Parathyroid adenoma (tissue), 2 donors: ENCODE results near the gene METTL21C.

Experiments used
- H2AFZ ChIP-seq: fragments of 300-600 bp; sonication (generic); one replicate; pipeline ENCODE4 v1.7.0; 2017; ENCODE audit warnings: antibody characterized with exemption, mild to moderate bottlenecking
- H3K27ac ChIP-seq: fragments of 300-600 bp; sonication (generic); one replicate; pipeline ENCODE4 v1.7.0; 2017
- H3K27me3 ChIP-seq: fragments of 300-600 bp; sonication (generic); one replicate; pipeline ENCODE4 v1.7.0; 2017; ENCODE audit warnings: low read length; ENCODE audit not compliant: control insufficient read depth, insufficient read depth
- H3K36me3 ChIP-seq: fragments of 300-600 bp; sonication (generic); one replicate; pipeline ENCODE4 v1.7.0; 2017; ENCODE audit warnings: low read length; ENCODE audit not compliant: control insufficient read depth, insufficient read depth
- H3K4me1 ChIP-seq: fragments of 300-600 bp; sonication (generic); one replicate; pipeline ENCODE4 v1.7.0; 2017; ENCODE audit warnings: control low read depth
- H3K4me2 ChIP-seq: fragments of 300-600 bp; sonication (generic); one replicate; pipeline ENCODE4 v1.7.0; 2017; ENCODE audit warnings: low read length
- H3K4me3 ChIP-seq: fragments of 300-600 bp; sonication (generic); one replicate; pipeline ENCODE4 v1.7.0; 2017; ENCODE audit warnings: low read depth, low read length
- H3K79me2 ChIP-seq: fragments of 300-600 bp; sonication (generic); one replicate; pipeline ENCODE4 v1.7.0; 2017; ENCODE audit warnings: control low read depth
- H3K9ac ChIP-seq: fragments of 300-600 bp; sonication (generic); one replicate; pipeline ENCODE4 v1.7.0; 2017; ENCODE audit warnings: mild to moderate bottlenecking
- H3K9me3 ChIP-seq: fragments of 300-600 bp; sonication (generic); one replicate; pipeline ENCODE4 v1.7.0; 2017; ENCODE audit warnings: low read length; ENCODE audit not compliant: control insufficient read depth
- CTCF ChIP-seq: fragments of 300-600 bp; sonication (generic); IDR thresholded peaks from one replicate; pipeline ENCODE4 v1.7.0; 2017; ENCODE audit warnings: antibody characterized with exemption, mild to moderate bottlenecking
- donor health status: primary hyperparathyroidism.

Gene METTL21C

DNA sequence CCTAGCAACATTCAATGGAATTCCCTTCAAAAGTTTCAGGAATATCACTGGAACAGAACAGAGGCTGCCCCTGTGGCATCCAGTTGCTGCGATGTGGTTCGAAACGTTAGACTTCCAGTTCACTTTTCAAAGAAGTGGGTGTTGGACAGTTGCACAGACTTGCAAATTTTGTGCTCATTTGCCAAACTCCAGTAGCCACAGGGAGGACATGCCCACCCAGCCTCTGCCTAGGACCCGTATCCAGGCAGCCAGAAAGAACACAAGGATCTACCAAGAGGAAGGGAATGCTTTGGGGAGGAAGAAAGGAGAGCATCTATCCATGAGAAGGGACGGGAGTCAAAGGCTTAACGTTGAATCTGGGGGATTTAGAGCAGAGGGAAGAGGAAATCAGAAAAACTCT is at the start of gene METTL21C:
Gene METTL21C (minus strand): TSS at position 108 of the 400 bp plus-strand sequence. CDS start 546 bp downstream, outside the sequence.
- no peaks in the 10 kb centered on the region for H3K36me3 ChIP-seq
- no peak for TF ChIP-seq CTCF
- peaks cover 3% of the 10 kb centered on the region for H3K9me3 ChIP-seq
- H3K4me2 ChIP-seq = no peak within 1 kb of the TSS
- no peaks in the 10 kb centered on the region for H3K27me3 ChIP-seq
- H3K79me2 ChIP-seq = no peaks in the 10 kb centered on the region
- no peak within 1 kb of the TSS for H3K9ac ChIP-seq
- H3K4me1 ChIP-seq = no peaks in the 10 kb centered on the region
- no peak within 1 kb of the TSS for H3K4me3 ChIP-seq
- no peak within 1 kb of the TSS for H2AFZ ChIP-seq
- H3K27ac ChIP-seq = no peak within 1 kb of the TSS

- no peak overlapping the region for H2AFZ ChIP-seq
- no peak overlapping the region for H3K27ac ChIP-seq
- no peaks in the 10 kb centered on the region for H3K36me3 ChIP-seq
- H3K9ac ChIP-seq = no peak overlapping the region
- H3K9me3 ChIP-seq = no peaks in the 10 kb centered on the region
- no peaks in the 10 kb centered on the region for H3K27me3 ChIP-seq
- H3K4me3 ChIP-seq = no peak overlapping the region
- H3K4me1 ChIP-seq = no peaks in the 10 kb centered on the region
- TF ChIP-seq CTCF = no peak
- no peak overlapping the region for H3K4me2 ChIP-seq
- no peaks in the 10 kb centered on the region for H3K79me2 ChIP-seq
Observed at GRCh38 chr13:102742506-102742905, 47.7 kb upstream of the METTL21C start.

DNA sequence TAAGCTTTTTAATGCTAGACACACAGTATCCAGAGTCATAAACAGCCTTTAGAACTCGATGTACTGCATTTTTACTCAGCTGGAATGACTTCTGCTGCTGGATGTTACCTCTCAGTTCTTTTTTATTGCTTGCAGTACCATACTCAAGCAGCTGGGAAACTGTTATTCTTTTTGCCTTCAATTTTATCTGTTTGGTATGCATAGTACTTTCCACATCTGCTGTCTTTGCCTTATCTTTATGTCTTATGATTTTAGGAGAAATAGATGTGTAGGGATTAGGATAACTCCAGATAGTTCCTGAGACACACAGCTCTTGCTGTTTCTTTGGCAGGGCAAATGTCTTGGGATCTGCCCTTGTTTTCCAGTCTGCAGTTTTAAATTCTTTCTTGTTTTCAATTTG is 47.3 kb upstream of the METTL21C start:
- H3K4me3 ChIP-seq = no peak overlapping the region
- H3K4me2 ChIP-seq = no peak overlapping the region
- H3K9ac ChIP-seq = no peak overlapping the region
- no peak for TF ChIP-seq CTCF
- no peaks in the 10 kb centered on the region for H3K36me3 ChIP-seq
- H3K4me1 ChIP-seq = no peaks in the 10 kb centered on the region
- no peaks in the 10 kb centered on the region for H3K79me2 ChIP-seq
- no peaks in the 10 kb centered on the region for H3K27me3 ChIP-seq
- H3K9me3 ChIP-seq = no peaks in the 10 kb centered on the region
- no peak overlapping the region for H2AFZ ChIP-seq
- H3K27ac ChIP-seq = no peak overlapping the region

DNA sequence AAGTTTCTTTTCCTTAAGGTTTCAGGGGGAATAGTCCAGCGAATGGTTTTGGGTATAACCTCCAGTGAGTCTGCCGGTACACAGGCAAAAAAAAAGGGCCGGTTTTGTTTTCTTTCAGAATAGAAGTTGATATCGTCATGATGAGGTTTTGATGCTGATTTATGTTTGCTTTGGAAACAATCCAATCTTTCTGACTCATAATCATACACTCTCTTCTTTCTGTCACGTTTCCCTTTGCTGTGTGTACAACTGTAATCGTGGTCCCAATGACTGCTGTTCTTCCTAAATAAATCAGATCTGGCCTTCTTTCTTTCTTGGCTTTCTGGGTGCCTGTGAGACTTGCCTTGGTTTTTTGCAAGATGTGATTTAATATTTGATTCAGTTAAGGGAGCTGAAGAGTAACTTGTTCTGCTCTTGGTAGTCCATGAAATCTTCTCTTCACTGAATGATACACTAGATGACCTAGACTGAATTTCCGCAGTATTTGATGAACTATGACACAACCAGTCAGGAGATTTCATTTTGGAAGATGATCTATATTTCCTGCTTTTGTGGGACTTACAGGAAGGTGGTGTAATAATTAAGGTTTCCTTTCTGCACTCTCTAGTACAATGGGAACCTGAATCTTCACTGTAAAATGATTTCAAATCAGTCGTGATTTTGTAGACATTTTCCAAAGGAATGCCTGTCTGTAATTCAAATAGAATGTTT is 34.9 kb upstream of the METTL21C start:
- Histone ChIP-seq H3K9ac (no peak overlapping the region), H3K4me2 (no peak overlapping the region), H3K27me3 (no peaks in the 10 kb centered on the region), H3K4me3 (no peak overlapping the region), H3K9me3 (no peaks in the 10 kb centered on the region), H3K36me3 (no peaks in the 10 kb centered on the region), H3K79me2 (no peaks in the 10 kb centered on the region), H2AFZ (no peak overlapping the region), H3K27ac (no peak overlapping the region), H3K4me1 (no peaks in the 10 kb centered on the region)
- no peak for TF ChIP-seq CTCF

DNA sequence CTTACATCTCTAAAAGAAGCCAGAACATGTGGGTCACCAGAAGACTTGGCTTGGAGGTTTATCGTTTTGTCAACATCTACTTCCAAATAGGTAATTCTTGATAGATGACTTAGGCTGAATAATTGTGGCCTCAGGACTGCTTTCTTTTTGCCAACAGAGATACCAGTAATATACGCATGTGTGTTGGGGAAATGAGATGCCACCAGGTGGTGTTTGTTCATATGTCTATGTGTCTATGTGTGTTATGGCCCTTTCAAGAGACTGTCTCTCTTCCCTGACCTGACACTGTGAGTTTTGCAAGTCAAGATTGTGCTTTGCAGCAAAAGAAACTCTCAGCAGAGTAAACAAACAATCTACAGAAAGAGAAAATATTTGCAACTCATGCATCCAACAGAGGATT is 31.6 kb upstream of the METTL21C start:
- H3K27ac ChIP-seq = no peak overlapping the region
- no peak overlapping the region for H3K4me3 ChIP-seq
- TF ChIP-seq CTCF = no peak
- H3K79me2 ChIP-seq = no peaks in the 10 kb centered on the region
- no peaks in the 10 kb centered on the region for H3K9me3 ChIP-seq
- no peak overlapping the region for H3K9ac ChIP-seq
- no peak overlapping the region for H3K4me2 ChIP-seq
- H2AFZ ChIP-seq = no peak overlapping the region
- no peaks in the 10 kb centered on the region for H3K27me3 ChIP-seq
- H3K36me3 ChIP-seq = no peaks in the 10 kb centered on the region
- no peaks in the 10 kb centered on the region for H3K4me1 ChIP-seq
